Sigmoid colon (tissue), 7 donors: ENCODE measurements around the gene REEP3. TPM values are rescaled to one million over a fixed set of nuclear protein-coding genes. Genes with fewer than 3 reads are reported as not detected.
A peak's percentile ranks its signal among the peaks of the same experiment; 100 is the strongest.

Experiments
- DNase-seq: peaks from one replicate; pipeline ENCODE4 v3.0.0-alpha.2; 2019
- H3K27ac ChIP-seq, 4 donors: fragments of 200-600 bp; sonication (generic); one replicate each; pipeline ENCODE4 v1.5.1; 2016 to 2019; ENCODE audit warnings: mild to moderate bottlenecking in 1 of 4
- H3K27me3 ChIP-seq, 3 donors: fragments of 200-600 bp; sonication (generic); one replicate each; pipeline ENCODE4 v1.5.1; 2019; ENCODE audit warnings: mild to moderate bottlenecking in 1 of 3
- H3K36me3 ChIP-seq, 4 donors: fragments of 200-600 bp; sonication (generic); one replicate each; pipeline ENCODE4 v1.5.1; 2016 to 2019
- H3K4me1 ChIP-seq, 4 donors: fragments of 200-600 bp; sonication (generic); one replicate each; pipeline ENCODE4 v1.5.1; 2017 to 2019
- H3K4me3 ChIP-seq, 4 donors: fragments of 200-600 bp; sonication (generic); one replicate each; pipeline ENCODE4 v1.5.1; 2017 to 2019; ENCODE audit warnings: mild to moderate bottlenecking in 2 of 4, moderate library complexity in 1 of 4
- H3K9me3 ChIP-seq, 4 donors: fragments of 200-600 bp in 3 of 4; sonication (generic) in 3 of 4; one replicate each; pipeline versions ENCODE4 v1.5.1 to v1.6.1; 2013 to 2019
- CTCF ChIP-seq, 4 experiments: fragments of 450-650 bp in 3 of 4; fragments of 200-600 bp in 1 of 4; IDR thresholded peaks; one replicate each; pipeline ENCODE4 v1.5.1; 2016 to 2019; ENCODE audit warnings: antibody characterized with exemption in 4 of 4, mild to moderate bottlenecking in 3 of 4, moderate library complexity in 2 of 4
- EP300 ChIP-seq, 4 donors: sonication (generic); formaldehyde crosslinking; IDR thresholded peaks; one replicate each; pipeline ENCODE4 v1.6.1; 2017; ENCODE audit warnings: antibody characterized with exemption in 4 of 4
- POLR2A ChIP-seq, 2 donors: fragments of 450-650 bp; IDR thresholded peaks; one replicate each; pipeline ENCODE4 v1.6.1; 2016; ENCODE audit warnings: antibody characterized with exemption in 2 of 2, mild to moderate bottlenecking in 2 of 2, moderate library complexity in 2 of 2
- POLR2AphosphoS5 ChIP-seq, 4 donors: sonication (generic); formaldehyde crosslinking; IDR thresholded peaks; one replicate each; pipeline ENCODE4 v1.6.1; 2017; ENCODE audit warnings: antibody characterized with exemption in 4 of 4
- WGBS, 2 donors: extraction: QIAGEN DNeasy Blood & Tissue Kit; methylation state at CpG; one replicate each; pipeline ENCODE4 v1.1.7; 2013; 5-methylcytosine and 5-hydroxymethylcytosine counted together
- intact Hi-C: fragments of 100-400 bp; cut with DNase I; formaldehyde crosslinking; loops from one replicate; pipeline ENCODE4 v1.15.1; 2023
- polyA plus RNA-seq, 3 donors: library from polyadenylated mRNA; stranded (reverse); fragments of 200-250 nt; gene quantifications; one replicate each; pipeline ENCODE4 v1.2.3, GENCODE V29; 2013
- total RNA-seq, 4 donors: library from RNA; depleted of rRNA; stranded (reverse); fragments of >200 nt; gene quantifications; one replicate each; pipeline ENCODE4 v1.1.0, GENCODE V29; 2016
- donor health status: healthy with polysubstance abuse.
- donor health status: Bipolar disorder and iron deficiency.
- donor health status: healthy.

Gene REEP3
- total and polyA plus RNA-seq, 7 donors: 8.6 to 116 (median 69.2) TPM

GRCh38 chr10:63665670-63666134 lies 144.5 kb downstream of the REEP3 start:
- H3K27me3 ChIP-seq: no peaks in the 10 kb centered on the region
- WGBS, 2 donors: 88 to 90% methylated on average over 4 of the region's 4 CpGs
- intact Hi-C loops: no loop called here
- TF ChIP-seq EP300 (IDR thresholded peaks at IDR 0.05) (no peak), CTCF (IDR thresholded peaks at IDR 0.05) (no peak), POLR2A (IDR thresholded peaks at IDR 0.05) (no peak), POLR2AphosphoS5 (IDR thresholded peaks at IDR 0.05) (no peak)
- H3K4me3 ChIP-seq: no peak overlapping the region
- H3K4me1 ChIP-seq: peaks cover 0 to 4% (median under 1%) of the 10 kb centered on the region in 4 donors
- no peaks in the 10 kb centered on the region for H3K9me3 ChIP-seq
- H3K36me3 ChIP-seq: no peaks in the 10 kb centered on the region
- H3K27ac ChIP-seq: no peak overlapping the region
- DNase-seq: no peak

GRCh38 chr10:63666836-63667383 lies 145.7 kb downstream of the REEP3 start:
- Histone ChIP-seq H3K36me3 (no peaks in the 10 kb centered on the region), H3K4me3 (no peak overlapping the region), H3K27me3 (no peaks in the 10 kb centered on the region), H3K27ac (peak overlapping the region in 1 of 4 donors; percentile 20), H3K4me1 (peaks cover 0 to 16% (median 13%) of the 10 kb centered on the region in 4 donors), H3K9me3 (no peaks in the 10 kb centered on the region)
- DNase-seq: no peak
- intact Hi-C loops: no loop called here
- WGBS, 2 donors: 60 to 70% methylated on average over 4 of the region's 4 CpGs
- TF ChIP-seq CTCF (IDR thresholded peaks at IDR 0.05): no peak
- peak in 1 of 4 donors; percentile 33 for TF ChIP-seq POLR2AphosphoS5 (IDR thresholded peaks at IDR 0.05)

GRCh38 chr10:63667596-63668480 lies 146.6 kb downstream of the REEP3 start:
- no peaks in the 10 kb centered on the region for H3K9me3 ChIP-seq
- H3K4me3 ChIP-seq: no peak overlapping the region
- peaks cover 0 to 25% (median 21%) of the 10 kb centered on the region in 4 donors for H3K4me1 ChIP-seq
- H3K36me3 ChIP-seq: no peaks in the 10 kb centered on the region
- no peaks in the 10 kb centered on the region for H3K27me3 ChIP-seq
- WGBS, 2 donors: 93% methylated on average over 3 of the region's 3 CpGs
- intact Hi-C loops: no loop called here
- no peak overlapping the region for H3K27ac ChIP-seq
- no peak for DNase-seq
- TF ChIP-seq CTCF (IDR thresholded peaks at IDR 0.05) (no peak), EP300 (IDR thresholded peaks at IDR 0.05) (no peak), POLR2AphosphoS5 (IDR thresholded peaks at IDR 0.05) (no peak), POLR2A (IDR thresholded peaks at IDR 0.05) (no peak)

- Histone ChIP-seq H3K27me3 (no peaks in the 10 kb centered on the region), H3K36me3 (no peaks in the 10 kb centered on the region), H3K4me1 (peaks cover 0 to 32% (median 26%) of the 10 kb centered on the region in 4 donors), H3K9me3 (no peaks in the 10 kb centered on the region), H3K4me3 (no peak overlapping the region), H3K27ac (peak overlapping the region; percentile 31 to 53 (median 46))
- TF ChIP-seq CTCF (IDR thresholded peaks at IDR 0.05) (no peak), POLR2A (IDR thresholded peaks at IDR 0.05) (no peak), EP300 (IDR thresholded peaks at IDR 0.05) (peak in 3 of 4 donors; percentile 30 to 77 (median 34)), POLR2AphosphoS5 (IDR thresholded peaks at IDR 0.05) (peak; percentile 10 to 66 (median 24))
- 72 to 83% methylated on average over 10 of the region's 10 CpGs for WGBS, 2 donors
- intact Hi-C loops: no loop called here
- DNase-seq: no peak
Measured at GRCh38 chr10:63670291-63670898, 149.2 kb downstream of the REEP3 start.
